ENCODE results near the gene PLCG2. TPM values are rescaled to one million over a fixed set of nuclear protein-coding genes. Genes with fewer than 3 reads are reported as not detected.
"Not testable (repeated sequence)": the region's sequence is repeated elsewhere in the genome, so short reads cannot be mapped to it uniquely, and the experiment has no call there.

PLCG2 gene
- total RNA-seq, 1 experiment from 2014 or later: 3.2 TPM

DNA sequence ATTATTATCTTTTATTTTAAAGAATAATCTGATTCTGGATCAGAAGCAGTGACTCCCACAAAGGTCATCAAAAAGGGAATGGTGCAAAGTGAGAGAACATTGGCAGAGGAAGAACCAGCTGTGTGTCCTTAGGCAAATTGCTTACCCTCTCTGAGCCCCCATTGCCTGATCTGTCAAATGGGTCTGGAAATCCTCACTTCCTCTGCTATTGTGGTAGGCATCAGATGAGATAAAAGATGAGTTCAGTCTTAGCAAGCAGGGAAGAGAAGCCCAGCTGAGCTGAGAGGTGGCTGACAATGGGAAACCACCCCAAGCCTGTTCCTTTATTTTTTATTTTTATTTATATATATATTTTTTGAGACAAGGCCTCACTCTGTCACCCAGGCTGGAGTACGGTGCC, 24.2 kb upstream of the PLCG2 start:
- no peak for DNase-seq (ENCODE audit: low read depth)

DNA sequence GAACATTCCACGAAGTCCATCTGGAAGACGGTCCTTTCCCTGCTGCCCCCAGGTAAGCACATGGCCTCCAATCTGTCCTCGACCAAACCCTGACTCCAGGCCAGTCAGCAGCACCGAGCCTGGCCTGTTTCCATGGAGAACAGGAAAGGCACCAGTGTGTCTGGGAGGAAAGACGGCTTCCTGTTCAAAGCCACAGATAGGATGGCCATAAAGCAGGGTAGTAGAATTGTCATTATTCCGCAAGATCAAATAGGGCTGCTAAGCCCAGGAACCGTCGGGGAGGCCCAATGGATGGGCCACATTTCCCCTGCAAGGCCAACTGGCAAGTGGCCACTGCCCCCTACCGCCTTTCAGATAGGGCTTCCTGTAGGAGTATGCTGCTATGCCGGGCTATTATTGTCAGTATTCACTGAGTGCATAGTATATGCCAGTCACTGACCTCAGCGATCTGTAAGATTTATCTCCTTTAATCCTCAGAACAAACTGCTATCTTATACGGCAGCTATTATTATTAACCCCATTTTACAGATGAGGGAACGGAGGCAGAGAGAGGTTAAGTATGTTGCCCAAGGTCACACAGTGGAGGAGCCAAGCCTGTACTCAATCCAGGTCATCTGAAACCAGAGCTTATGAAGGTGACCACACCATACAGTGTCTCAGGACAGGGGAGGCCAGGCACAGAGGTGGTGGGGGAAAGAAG, 23.0 kb upstream of the PLCG2 start:
- DNase-seq (ENCODE audit: low read depth): peak; percentile 44

- no peak for DNase-seq (ENCODE audit: low read depth)
These were observed 22.3 kb upstream of the PLCG2 start for GRCh38 chr16:81756615-81757356.

- DNase-seq (ENCODE audit: low read depth): peak; percentile 56
These were observed 20.7 kb upstream of the PLCG2 start for GRCh38 chr16:81758376-81758775.

DNA sequence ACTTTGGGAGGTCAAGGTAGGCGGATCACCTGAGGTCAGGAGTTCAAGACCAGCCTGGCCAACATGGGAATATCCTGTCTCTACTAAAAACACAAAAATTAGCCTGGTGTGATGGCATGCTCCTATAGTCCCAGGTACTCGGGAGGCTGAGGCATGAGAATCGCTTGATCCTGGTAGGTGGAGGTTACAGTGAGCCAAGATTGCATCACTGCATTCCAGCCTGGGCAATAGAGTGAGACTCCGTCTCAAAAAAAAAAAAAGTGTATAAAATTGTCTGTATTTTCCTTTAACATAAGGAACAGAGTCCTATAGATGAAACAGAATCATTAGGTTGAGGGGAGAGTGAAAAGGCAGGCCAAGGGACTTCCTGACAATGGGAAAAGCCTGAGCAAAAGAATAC, 16.8 kb upstream of the PLCG2 start:
- not testable (repeated sequence) for DNase-seq (ENCODE audit: low read depth)

DNA sequence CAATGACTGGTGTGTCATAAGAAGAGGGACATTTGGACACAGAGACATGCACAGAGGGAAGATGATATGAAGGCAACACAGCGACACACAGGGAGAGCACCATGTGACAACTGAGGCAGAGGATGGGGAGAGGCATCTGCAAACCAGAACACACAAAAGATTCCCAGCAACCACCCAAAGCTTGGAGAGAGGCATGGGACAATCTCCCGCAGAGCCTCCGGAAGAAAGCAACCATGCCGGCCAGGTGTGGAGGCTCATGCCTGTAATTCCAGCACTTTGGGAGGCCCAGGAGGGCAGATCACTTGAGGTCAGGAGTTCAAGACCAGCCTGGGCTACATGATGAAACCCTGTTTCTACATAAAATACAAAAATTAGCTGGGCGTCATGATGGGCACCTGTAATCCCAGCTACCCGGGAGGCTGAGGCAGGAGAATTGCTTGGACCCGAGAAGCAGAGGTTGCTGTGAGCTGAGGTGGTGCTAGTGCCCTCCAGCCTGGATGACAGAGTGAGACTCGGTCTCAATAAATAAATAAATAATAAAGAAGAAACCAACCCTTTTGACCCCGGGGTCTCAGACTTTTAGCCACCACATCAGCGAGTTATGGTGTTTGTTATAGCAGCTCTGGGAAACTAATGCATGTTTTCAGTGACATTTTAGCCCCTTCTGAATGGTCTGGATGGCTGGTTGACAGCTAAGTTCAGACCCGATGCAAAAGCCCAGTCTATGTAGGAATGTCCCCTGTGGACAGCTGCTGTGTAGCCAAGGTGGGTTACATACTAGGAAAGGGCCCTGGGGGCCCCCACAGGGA, 13.8 kb upstream of the PLCG2 start:
- no peak for DNase-seq (ENCODE audit: low read depth)

GRCh38 chr16:81765969-81766368, 13.1 kb upstream of the PLCG2 start:
- DNase-seq (ENCODE audit: low read depth): no peak

DNA sequence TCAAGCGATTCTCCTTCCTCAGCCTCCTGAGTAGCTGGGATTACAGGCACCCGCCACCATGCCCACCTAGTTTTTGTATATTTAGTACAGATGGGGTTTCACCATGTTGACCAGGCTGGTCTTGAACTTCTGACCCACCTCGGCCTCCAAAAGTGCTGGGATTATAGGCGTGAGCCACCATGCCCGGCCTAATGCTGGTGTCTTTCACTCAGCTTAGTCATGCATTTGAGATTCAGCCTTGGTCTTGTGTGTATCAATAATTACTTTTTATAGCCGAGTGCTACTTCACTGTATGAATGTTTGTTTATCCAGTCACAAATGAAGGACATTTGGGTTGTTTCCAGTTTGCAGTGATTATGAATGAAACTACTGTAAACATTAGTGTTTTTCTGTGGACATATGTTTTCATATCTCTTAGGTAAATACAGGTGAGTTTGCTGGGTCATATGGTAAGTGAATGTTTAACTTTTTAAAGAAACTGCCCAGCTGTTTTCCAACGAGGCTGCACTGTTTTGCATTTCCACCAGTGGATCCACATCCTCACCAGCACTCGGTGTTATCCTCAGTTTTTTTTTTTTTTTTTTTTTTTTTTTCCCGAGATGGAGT, 11.0 kb upstream of the PLCG2 start:
- DNase-seq (ENCODE audit: low read depth): no peak

GRCh38 chr16:81770008-81770407, 9.1 kb upstream of the PLCG2 start:
- no peak for DNase-seq (ENCODE audit: low read depth)

- no peak for DNase-seq (ENCODE audit: low read depth)
These were observed 4.7 kb upstream of the PLCG2 start for GRCh38 chr16:81774348-81774747.

DNA sequence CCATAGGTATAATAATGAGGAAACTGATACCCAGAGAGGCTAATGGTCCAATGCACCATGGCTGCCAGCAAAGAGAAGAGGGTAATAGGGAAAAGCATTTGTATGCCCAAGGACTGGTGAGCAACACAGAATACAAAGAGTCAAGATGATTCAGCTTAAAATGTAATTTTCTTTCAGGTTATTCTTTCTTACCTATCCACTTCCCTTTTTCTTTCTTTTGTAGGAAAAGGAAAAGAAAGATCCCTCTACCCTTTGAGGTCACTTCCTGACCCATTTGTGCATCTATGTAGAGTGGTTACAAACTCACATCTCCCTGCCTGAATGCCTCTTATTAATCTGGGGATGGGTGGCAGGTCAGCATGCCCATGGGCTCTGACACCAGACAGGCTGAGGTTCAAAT, 3.5 kb upstream of the PLCG2 start:
- DNase-seq (ENCODE audit: low read depth): no peak

DNA sequence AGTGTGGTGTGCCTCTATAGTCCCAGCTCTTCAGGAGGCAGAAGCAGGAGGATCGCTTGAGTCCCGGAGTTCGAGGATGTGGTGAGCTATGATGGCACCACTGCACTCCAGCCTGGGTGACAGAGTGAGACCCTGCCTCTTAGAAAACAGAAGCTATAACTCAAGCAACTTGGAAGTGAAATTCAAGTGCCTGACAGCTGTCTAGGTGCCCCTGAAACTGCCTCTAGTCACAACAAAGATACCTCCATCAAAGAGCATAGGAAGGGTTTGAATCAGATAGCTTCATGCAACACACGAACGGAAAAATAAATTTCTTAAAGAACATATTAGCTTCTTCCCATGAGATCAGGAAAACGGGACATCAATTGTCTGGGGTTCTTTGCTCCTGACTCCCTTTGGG, 860 bp upstream of the PLCG2 start:
- no peak for DNase-seq (ENCODE audit: low read depth)

GRCh38 chr16:81779536-81780320, 637 bp downstream of the PLCG2 start:
- DNase-seq (ENCODE audit: low read depth): no peak

DNA sequence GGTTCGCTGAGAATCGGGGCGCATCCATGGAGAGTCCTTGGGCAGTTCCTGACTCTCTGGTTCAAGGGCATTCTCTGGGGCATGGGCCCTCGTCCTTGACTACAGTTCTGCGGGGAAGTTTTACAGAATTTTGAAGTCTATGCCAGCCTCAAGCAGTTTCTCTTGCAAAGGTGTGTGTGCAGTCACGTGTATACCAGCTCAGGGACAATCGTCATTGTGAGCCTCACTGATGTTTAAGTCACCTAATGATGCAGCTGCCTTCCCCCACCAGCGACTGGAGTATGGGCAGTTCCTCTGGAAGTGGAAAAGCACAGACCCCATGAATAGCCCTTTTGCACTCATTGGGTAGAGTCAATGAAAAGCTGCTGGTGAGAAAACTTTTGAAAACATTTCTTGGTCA, 1.3 kb downstream of the PLCG2 start:
- no peak for DNase-seq (ENCODE audit: low read depth)

- no peak for DNase-seq (ENCODE audit: low read depth)
These were observed 3.1 kb downstream of the PLCG2 start for GRCh38 chr16:81782236-81782635.

DNA sequence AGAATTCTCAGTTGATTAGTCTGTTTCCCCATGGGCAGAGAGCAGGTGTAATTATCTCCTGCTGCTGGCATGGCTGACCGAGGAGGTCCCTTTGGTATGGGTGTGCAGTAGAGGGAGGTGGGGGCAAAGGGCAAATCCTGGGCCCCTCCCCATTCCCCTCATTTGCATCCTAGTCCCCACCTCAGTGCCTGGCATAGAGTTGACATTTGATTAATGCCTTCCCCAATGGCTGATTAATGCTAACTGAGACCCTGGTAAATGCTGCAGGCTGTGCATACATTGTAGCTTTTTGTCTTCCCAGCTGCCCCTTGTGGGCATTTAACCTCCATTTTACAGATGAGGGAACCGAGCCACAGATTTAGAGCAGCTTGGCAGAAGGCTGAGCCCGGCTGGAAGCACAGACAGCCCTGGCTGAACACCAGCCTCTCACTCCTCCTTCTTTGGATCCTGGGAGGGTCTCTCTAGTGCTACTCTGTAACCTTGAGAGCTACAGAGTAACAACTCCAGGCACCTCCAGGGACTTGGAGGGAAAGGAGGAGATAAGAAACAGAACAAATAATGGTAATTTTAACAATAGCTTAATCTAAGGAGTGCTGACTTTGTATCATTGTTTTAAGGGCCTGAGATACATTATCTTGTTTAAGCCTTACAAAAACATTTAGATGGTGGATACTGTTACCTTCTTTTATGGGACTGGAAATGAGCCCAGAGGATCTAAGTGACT, 5.1 kb downstream of the PLCG2 start:
- no peak for DNase-seq (ENCODE audit: low read depth)

DNA sequence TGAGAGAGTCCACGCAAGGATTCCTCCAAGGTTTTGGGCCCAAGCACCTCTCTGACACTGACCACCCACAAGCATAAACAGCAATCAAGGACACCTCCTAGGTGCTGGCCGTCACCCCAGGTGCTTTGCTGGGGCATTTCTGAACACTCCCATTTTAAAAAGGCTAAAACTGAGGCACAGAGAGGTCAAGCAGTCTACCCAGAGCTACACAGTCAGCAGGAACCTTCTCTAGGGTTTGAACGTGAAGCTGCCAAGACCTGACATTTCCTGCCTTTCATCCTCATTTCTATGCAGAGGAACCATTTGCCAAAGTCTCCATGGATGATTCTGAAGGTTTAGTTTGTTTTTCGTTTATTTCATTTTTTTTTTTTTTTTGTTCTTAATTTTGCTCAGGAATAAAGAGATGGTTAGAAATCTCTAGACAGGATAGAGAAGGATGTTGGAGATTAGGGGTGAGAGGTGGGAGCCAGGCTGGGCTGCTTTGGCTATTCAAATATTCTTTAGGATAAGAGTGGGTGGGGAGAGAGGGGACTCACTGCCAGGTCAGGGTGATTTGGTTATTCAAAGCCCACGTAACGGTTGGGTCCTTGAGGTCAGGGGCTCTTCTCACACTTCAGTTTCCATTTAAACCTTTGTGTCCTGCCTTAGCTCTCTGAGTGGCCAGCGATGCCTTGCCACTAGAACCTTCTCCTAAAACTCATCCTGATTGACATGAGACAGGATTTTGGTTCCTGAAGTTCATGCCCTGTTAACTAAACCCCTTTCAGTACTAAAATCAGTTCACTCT, 6.2 kb downstream of the PLCG2 start:
- DNase-seq (ENCODE audit: low read depth): no peak

GRCh38 chr16:81786321-81786720, 7.2 kb downstream of the PLCG2 start:
- peak; percentile 60 for DNase-seq (ENCODE audit: low read depth)

DNA sequence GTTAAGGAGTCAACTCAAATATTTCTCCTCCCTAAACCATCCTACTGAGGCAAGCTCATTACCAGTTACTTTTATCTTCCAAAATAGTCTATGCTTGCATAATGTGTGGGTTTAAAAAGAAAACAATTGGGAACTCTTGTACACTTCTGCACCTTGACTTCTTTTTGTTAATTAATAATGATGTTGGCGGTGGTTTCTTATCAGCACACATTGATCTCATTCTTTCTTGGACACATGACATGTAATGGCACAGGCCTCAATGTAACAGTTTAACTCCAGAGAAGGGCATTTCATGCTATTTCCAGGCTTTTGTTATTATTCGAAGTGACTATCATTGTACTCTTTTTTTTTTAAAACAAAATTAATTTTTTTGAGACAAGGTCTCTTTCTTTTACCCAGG, 7.8 kb downstream of the PLCG2 start:
- no peak for DNase-seq (ENCODE audit: low read depth)

- DNase-seq (ENCODE audit: low read depth): no peak
These were observed 8.6 kb downstream of the PLCG2 start for GRCh38 chr16:81787659-81788058.
